ENCODE measurements around the gene BTG1. TPM values are rescaled to one million over a fixed set of nuclear protein-coding genes. Genes with fewer than 3 reads are reported as not detected.

The BTG1 gene
- total RNA-seq, 1 donor from 2014 or later: 79.8 TPM

- Mint-ChIP-seq H3K9me3 (ENCODE audit: unreplicated experiment) (no peaks in the 10 kb centered on the region), H3K36me3 (ENCODE audit: low read depth, unreplicated experiment) (peaks cover 4% of the 10 kb centered on the region), H3K27ac (ENCODE audit: unreplicated experiment) (no peak overlapping the region), H3K4me3 (ENCODE audit: unreplicated experiment) (no peak overlapping the region), H3K4me1 (ENCODE audit: unreplicated experiment) (peaks cover 14% of the 10 kb centered on the region), H3K27me3 (ENCODE audit: unreplicated experiment) (peaks cover 3% of the 10 kb centered on the region)
- TF ChIP-seq CTCF (IDR thresholded peaks at IDR 0.05; ENCODE audit: unreplicated experiment): no peak
- no peak for DNase-seq (ENCODE audit: low spot score)
Observed at GRCh38 chr12:92129609-92130008, 16.0 kb downstream of the BTG1 start.

GRCh38 chr12:92128612-92129011, 17.0 kb downstream of the BTG1 start:
- H3K4me3 Mint-ChIP-seq (ENCODE audit: unreplicated experiment): no peak overlapping the region
- no peaks in the 10 kb centered on the region for H3K9me3 Mint-ChIP-seq (ENCODE audit: unreplicated experiment)
- H3K36me3 Mint-ChIP-seq (ENCODE audit: low read depth, unreplicated experiment): peaks cover 4% of the 10 kb centered on the region
- H3K4me1 Mint-ChIP-seq (ENCODE audit: unreplicated experiment): peaks cover 5% of the 10 kb centered on the region
- H3K27me3 Mint-ChIP-seq (ENCODE audit: unreplicated experiment): peaks cover 3% of the 10 kb centered on the region
- no peak for DNase-seq (ENCODE audit: low spot score)
- no peak overlapping the region for H3K27ac Mint-ChIP-seq (ENCODE audit: unreplicated experiment)
- TF ChIP-seq CTCF (IDR thresholded peaks at IDR 0.05; ENCODE audit: unreplicated experiment): no peak

- Mint-ChIP-seq H3K27ac (ENCODE audit: unreplicated experiment) (no peak overlapping the region), H3K36me3 (ENCODE audit: low read depth, unreplicated experiment) (peaks cover 4% of the 10 kb centered on the region), H3K27me3 (ENCODE audit: unreplicated experiment) (peaks cover 4% of the 10 kb centered on the region), H3K9me3 (ENCODE audit: unreplicated experiment) (no peaks in the 10 kb centered on the region), H3K4me3 (ENCODE audit: unreplicated experiment) (no peak overlapping the region), H3K4me1 (ENCODE audit: unreplicated experiment) (no peaks in the 10 kb centered on the region)
- DNase-seq (ENCODE audit: low spot score): no peak
- TF ChIP-seq CTCF (IDR thresholded peaks at IDR 0.05; ENCODE audit: unreplicated experiment): no peak
Observed at GRCh38 chr12:92124689-92125029, 21.0 kb downstream of the BTG1 start.

- H3K27me3 Mint-ChIP-seq (ENCODE audit: unreplicated experiment): peaks cover 4% of the 10 kb centered on the region
- no peak overlapping the region for H3K27ac Mint-ChIP-seq (ENCODE audit: unreplicated experiment)
- no peak overlapping the region for H3K4me3 Mint-ChIP-seq (ENCODE audit: unreplicated experiment)
- no peaks in the 10 kb centered on the region for H3K9me3 Mint-ChIP-seq (ENCODE audit: unreplicated experiment)
- no peak for TF ChIP-seq CTCF (IDR thresholded peaks at IDR 0.05; ENCODE audit: unreplicated experiment)
- DNase-seq (ENCODE audit: low spot score): no peak
- no peaks in the 10 kb centered on the region for H3K4me1 Mint-ChIP-seq (ENCODE audit: unreplicated experiment)
- peaks cover 2% of the 10 kb centered on the region for H3K36me3 Mint-ChIP-seq (ENCODE audit: low read depth, unreplicated experiment)
Observed at GRCh38 chr12:92123780-92124688, 21.6 kb downstream of the BTG1 start.
